Measurements from ENCODE around the gene WNK2.

The WNK2 gene

GRCh38 chr9:93194221-93194625 lies 10.3 kb downstream of the WNK2 start:
- TF ChIP-seq GATA1 (IDR thresholded peaks at IDR 0.05; ENCODE audit: low read depth, low read length) (no peak), POLR2A (IDR thresholded peaks at IDR 0.05; ENCODE audit: low read length) (no peak)
- DNase-seq, result no peak

- TF ChIP-seq GATA1 (IDR thresholded peaks at IDR 0.05; ENCODE audit: low read depth, low read length), result no peak
- TF ChIP-seq POLR2A (IDR thresholded peaks at IDR 0.05; ENCODE audit: low read length), result no peak
- no peak for DNase-seq
Observed at GRCh38 chr9:93194641-93195040, 10.7 kb downstream of the WNK2 start.

- DNase-seq, result no peak
- TF ChIP-seq GATA1 (IDR thresholded peaks at IDR 0.05; ENCODE audit: low read depth, low read length), result no peak
- no peak for TF ChIP-seq POLR2A (IDR thresholded peaks at IDR 0.05; ENCODE audit: low read length)
Observed at GRCh38 chr9:93196096-93197055, 12.4 kb downstream of the WNK2 start.

GRCh38 chr9:93197670-93198069 lies 13.7 kb downstream of the WNK2 start:
- no peak for TF ChIP-seq GATA1 (IDR thresholded peaks at IDR 0.05; ENCODE audit: low read depth, low read length)
- TF ChIP-seq POLR2A (IDR thresholded peaks at IDR 0.05; ENCODE audit: low read length), result no peak
- DNase-seq, result no peak

GRCh38 chr9:93198117-93198837 lies 14.3 kb downstream of the WNK2 start:
- DNase-seq, result no peak
- TF ChIP-seq GATA1 (IDR thresholded peaks at IDR 0.05; ENCODE audit: low read depth, low read length), result no peak
- no peak for TF ChIP-seq POLR2A (IDR thresholded peaks at IDR 0.05; ENCODE audit: low read length)

- TF ChIP-seq POLR2A (IDR thresholded peaks at IDR 0.05; ENCODE audit: low read length) (no peak), GATA1 (IDR thresholded peaks at IDR 0.05; ENCODE audit: low read depth, low read length) (no peak)
- DNase-seq, result no peak
Observed at GRCh38 chr9:93198838-93199625, 15.1 kb downstream of the WNK2 start.

GRCh38 chr9:93200449-93200742 lies 16.5 kb downstream of the WNK2 start:
- no peak for DNase-seq
- TF ChIP-seq GATA1 (IDR thresholded peaks at IDR 0.05; ENCODE audit: low read depth, low read length) (no peak), POLR2A (IDR thresholded peaks at IDR 0.05; ENCODE audit: low read length) (no peak)

GRCh38 chr9:93200989-93201334 lies 17.0 kb downstream of the WNK2 start:
- DNase-seq, result no peak
- TF ChIP-seq POLR2A (IDR thresholded peaks at IDR 0.05; ENCODE audit: low read length) (no peak), GATA1 (IDR thresholded peaks at IDR 0.05; ENCODE audit: low read depth, low read length) (no peak)

- no peak for DNase-seq
- TF ChIP-seq GATA1 (IDR thresholded peaks at IDR 0.05; ENCODE audit: low read depth, low read length) (no peak), POLR2A (IDR thresholded peaks at IDR 0.05; ENCODE audit: low read length) (no peak)
Observed at GRCh38 chr9:93203026-93203717, 19.2 kb downstream of the WNK2 start.

GRCh38 chr9:93203718-93204469 lies 20.0 kb downstream of the WNK2 start:
- no peak for DNase-seq
- TF ChIP-seq POLR2A (IDR thresholded peaks at IDR 0.05; ENCODE audit: low read length) (no peak), GATA1 (IDR thresholded peaks at IDR 0.05; ENCODE audit: low read depth, low read length) (no peak)

GRCh38 chr9:93204470-93205043 lies 20.6 kb downstream of the WNK2 start:
- no peak for DNase-seq
- TF ChIP-seq POLR2A (IDR thresholded peaks at IDR 0.05; ENCODE audit: low read length), result no peak
- no peak for TF ChIP-seq GATA1 (IDR thresholded peaks at IDR 0.05; ENCODE audit: low read depth, low read length)

- DNase-seq, result no peak
- TF ChIP-seq GATA1 (IDR thresholded peaks at IDR 0.05; ENCODE audit: low read depth, low read length) (no peak), POLR2A (IDR thresholded peaks at IDR 0.05; ENCODE audit: low read length) (no peak)
Observed at GRCh38 chr9:93205045-93205768, 21.3 kb downstream of the WNK2 start.
